Subcutaneous adipose tissue (tissue), 4 donors: ENCODE data around the gene SASH1. TPM values are rescaled to one million over a fixed set of nuclear protein-coding genes. Genes with fewer than 3 reads are reported as not detected.

Source experiments
- total RNA-seq, 4 donors: library from RNA; depleted of rRNA; stranded (reverse); fragments of >200 nt; gene quantifications; one replicate each; pipeline ENCODE4 v1.1.0, GENCODE V29; 2016
- TF ChIP-seq, protein P1 (sequence below): fragments of 450-650 bp; IDR thresholded peaks from one replicate; pipeline ENCODE4 v1.5.1; 2016; ENCODE audit warnings: low read depth, mild to moderate bottlenecking, control low read depth, antibody characterized with exemption, moderate library complexity

Gene SASH1
- total RNA-seq, 4 donors from 2014 or later: 234 to 322 (median 267) TPM

DNA sequence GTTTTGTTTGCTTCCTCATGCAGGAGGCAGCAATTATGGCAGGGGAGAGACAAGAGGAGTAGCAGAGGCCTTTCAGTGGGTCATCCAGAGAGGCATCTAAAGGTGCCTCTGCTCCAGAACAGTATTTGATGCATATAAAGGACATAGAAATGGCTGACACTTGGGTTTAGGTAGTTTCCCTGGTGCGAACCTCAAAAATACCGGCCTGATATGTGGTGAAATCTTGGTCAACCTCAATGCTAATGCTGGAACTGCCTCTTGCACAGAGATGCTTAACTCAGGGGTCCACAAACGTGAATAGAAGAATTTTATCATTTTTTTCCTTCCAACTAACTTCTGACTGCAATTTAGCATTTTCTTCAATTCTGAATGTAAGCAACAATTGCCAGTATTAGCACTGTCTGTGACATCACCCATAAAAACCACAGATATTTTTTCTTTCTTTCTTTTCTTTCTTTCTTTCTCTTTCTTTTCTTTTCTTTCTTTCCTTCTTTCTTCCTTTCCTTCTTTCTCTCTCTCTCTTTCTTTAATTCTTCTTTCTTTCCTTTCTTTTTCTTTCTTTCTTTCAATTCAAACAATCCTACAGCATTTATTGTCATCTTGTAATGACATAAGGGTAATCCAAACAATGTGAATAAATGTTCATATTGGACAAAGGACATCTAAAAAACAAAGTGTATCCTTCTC is 224.2 kb downstream of the SASH1 start:
- TF ChIP-seq, protein P1, sequence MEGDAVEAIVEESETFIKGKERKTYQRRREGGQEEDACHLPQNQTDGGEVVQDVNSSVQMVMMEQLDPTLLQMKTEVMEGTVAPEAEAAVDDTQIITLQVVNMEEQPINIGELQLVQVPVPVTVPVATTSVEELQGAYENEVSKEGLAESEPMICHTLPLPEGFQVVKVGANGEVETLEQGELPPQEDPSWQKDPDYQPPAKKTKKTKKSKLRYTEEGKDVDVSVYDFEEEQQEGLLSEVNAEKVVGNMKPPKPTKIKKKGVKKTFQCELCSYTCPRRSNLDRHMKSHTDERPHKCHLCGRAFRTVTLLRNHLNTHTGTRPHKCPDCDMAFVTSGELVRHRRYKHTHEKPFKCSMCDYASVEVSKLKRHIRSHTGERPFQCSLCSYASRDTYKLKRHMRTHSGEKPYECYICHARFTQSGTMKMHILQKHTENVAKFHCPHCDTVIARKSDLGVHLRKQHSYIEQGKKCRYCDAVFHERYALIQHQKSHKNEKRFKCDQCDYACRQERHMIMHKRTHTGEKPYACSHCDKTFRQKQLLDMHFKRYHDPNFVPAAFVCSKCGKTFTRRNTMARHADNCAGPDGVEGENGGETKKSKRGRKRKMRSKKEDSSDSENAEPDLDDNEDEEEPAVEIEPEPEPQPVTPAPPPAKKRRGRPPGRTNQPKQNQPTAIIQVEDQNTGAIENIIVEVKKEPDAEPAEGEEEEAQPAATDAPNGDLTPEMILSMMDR: no peak

DNA sequence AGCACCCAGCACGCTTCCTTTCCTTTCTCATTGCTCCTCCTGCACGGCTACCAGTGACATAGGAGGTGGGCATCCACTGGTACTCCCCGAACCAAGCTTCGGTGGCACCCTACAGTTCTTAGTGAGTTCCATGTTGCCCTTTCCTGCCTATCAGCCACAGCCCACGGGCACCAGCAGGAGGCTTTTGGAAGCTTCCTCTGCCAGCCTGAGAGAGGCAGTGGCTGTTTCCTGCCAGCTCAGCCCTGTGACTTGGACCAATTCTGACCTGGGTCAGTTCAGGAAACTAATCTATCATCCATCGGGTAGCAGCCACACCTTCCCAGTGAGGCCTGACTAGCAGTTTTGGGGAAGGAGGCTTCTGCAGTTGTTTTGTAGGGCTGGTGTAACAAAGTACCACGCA is 227.8 kb downstream of the SASH1 start:
- TF ChIP-seq, protein P1: no peak

DNA sequence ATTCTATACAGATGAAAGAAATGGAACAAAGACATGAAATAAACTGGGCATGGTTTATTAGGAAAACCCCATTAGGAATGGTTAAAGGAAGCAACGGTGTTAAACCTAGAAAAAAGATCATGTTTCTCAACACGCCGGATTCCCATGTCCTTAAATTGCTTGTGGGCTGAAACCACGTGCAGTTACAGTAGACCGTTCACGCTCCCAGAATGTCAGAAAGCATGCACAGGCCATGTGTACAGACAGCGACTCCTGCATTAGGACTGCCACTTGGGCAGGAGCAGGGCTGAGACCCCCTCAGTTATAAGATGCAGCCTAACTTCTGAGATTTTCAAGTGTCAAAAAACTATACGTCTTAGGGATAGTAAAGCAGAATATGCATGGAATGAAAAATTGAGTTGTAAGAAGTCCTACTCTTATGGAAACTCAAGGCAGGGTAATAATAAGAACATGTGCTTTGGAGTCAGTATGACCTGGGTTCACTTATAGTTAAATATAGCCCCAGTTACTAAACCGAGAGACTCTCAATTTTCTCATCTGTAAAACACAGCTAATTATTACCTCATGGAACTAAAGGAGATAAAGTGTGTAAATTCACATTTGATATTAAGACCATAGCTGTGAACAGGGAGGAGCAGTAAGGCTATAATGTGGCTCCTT is 230.2 kb downstream of the SASH1 start:
- TF ChIP-seq, protein P1: no peak

DNA sequence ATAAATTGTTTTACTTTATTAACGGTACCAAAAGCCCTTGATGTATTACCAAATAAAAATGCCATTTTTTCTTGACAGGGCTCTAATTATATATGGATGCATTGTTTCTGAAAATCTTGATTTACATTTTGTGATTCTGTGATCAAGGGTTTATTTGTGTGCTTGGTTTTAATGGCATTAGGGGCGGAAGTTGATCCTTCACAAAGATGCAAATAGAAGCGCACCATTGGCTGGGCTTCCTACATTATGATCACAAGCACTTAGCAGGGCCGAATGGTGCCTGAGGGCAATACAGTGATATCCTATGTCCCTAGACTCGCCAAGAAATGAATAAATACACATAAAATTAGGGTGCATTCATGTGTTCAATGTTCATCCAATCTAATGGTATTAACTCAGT is 231.3 kb downstream of the SASH1 start:
- TF ChIP-seq, protein P1: no peak

DNA sequence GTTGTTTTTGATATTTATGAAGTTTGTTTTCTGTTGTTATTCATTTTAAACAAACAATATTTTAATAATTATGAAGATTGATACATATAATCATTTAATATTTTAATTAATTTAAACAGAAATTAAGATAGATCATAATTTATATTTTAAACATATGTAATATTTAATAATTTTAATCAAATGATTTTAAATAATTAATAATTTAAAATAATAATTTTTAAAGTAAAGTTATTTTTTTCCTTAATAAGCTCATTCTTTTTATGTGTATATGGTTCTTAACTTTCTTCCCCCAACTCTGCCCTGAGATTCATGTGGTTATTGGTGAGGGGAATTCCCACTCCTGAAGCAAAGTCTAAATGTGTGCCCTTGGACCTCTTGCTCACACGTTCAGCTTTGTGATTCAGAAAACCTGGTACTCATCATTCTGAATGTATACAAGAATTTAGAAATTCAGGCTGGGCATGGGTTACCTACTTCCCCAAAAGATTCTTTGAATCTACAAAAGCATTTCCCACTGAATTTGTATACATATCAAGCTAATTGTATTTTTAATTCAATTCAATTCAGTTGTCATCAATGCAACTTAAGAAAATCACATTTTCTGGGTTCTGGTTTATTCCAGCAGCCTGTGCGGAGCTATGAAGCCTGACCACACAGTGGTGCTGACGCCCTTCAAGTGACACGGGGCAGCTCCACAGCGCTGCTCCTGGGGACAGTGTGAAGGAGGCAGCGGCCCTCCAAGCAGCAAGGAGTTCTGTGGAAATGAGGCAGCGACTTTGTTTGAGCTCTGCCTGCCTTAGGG is 235.2 kb downstream of the SASH1 start:
- TF ChIP-seq, protein P1: no peak

DNA sequence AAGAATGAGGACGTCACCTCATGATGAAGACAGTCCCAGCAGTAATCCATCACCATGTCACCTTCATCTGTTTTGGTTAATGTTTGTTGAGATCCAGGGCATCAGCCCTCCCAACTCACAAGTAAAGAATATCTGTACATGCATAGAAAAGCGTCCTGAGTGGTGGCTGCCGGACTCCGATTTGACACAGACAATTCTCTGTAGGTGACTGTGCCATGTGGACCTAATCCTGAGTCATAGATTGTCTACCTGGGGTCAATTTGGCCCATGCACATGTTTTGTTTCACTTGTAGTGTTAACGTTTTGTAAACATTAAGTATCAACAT is 235.8 kb downstream of the SASH1 start:
- TF ChIP-seq, protein P1: no peak
